Measurements from ENCODE around the gene BRAF. TPM values are rescaled to one million over a fixed set of nuclear protein-coding genes. Genes with fewer than 3 reads are reported as not detected.
"Not testable (repeated sequence)": the region's sequence is repeated elsewhere in the genome, so short reads cannot be mapped to it uniquely, and the experiment has no call there.

Gene BRAF
- total RNA-seq, 1 donor from 2014 or later = 16.8 TPM

GRCh38 chr7:140696024-140696679, 228.6 kb downstream of the BRAF start:
- DNase-seq (ENCODE audit: missing footprints) (peak; percentile 99), ATAC-seq (peak; percentile 18)
- intact Hi-C loops (cut with DNase I) = no loop called here

DNA sequence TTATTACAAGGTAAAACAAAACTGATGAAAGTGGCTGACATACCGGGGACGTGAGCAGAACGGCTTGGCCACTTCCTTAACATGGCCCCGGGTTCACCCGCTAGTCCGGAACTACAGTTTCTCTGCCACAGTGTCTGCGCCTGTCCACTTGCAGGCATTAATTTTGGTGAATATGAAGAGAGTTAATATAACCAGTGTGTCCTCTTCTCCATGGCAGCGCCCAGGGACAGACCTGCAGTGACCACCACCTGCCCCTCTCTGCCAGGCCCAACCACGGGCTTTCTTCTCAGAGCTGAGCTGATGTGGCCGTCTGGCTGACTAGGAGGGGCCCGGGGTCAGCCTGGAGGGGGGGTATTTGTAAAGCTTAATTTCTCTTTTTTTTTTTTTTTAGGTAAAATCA, 229.3 kb downstream of the BRAF start:
- intact Hi-C loops (cut with DNase I) = no loop called here
- ATAC-seq = no peak
- DNase-seq (ENCODE audit: missing footprints) = no peak

- intact Hi-C loops (cut with DNase I) = no loop called here
- no peak for ATAC-seq
- DNase-seq (ENCODE audit: missing footprints) = no peak
Measured at GRCh38 chr7:140694592-140694991, 230.1 kb downstream of the BRAF start.

DNA sequence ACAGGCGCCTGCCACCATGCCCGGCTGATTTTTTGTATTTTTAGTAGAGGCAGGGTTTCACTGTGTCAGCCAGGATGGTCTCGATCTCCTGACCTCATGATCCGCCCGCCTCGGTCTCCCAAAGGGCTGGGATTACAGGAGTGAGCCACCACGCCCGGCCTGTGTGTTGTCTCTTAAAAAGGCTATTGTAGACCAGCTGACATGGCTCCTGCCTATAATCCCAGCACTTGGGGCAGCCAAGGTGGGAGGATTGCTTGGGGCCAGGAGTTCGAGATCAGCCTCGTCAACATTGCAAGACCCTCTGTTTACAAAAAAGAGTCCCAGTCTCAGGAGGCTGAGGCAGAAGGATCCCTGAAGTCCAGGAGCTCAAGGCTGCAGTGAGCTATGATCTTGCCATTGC, 230.9 kb downstream of the BRAF start:
- intact Hi-C loops (cut with DNase I); DNase-seq (ENCODE audit: missing footprints); ATAC-seq: not testable (repeated sequence)

DNA sequence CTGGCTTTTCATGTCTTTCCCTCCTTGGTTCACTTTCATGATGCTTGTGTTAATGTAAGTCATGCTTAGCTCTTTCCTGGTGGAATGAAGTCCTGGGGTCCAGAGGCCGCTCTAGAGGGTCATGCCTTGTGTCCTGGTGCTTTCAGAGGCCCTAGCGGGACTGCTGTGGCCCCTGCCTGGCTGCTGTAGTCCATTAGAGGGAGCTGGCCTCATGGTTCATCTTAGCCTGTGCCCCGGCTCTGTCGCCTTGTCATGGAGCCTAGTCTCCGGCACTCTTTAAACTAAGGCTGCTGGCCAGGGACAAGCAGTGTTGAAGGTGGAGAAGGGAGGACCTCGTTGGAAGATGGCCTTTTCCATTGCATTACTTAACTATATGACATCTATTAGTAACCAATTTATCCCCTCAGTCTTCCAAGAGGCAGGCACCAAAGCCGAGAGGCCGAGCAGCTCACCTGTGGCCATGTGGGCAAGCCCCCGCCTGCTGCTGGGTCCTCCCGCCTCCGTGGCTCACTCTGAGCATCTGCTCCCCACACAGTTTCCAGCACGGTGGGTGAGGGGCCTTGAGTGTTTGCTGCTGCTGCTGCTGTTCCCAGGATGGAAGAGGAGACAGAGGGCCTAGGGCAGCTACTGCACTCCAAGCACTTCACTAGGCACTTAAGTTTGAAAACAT, 233.2 kb downstream of the BRAF start:
- ATAC-seq (no peak), DNase-seq (ENCODE audit: missing footprints) (no peak)
- intact Hi-C loops (cut with DNase I) = no loop called here

GRCh38 chr7:140689199-140690152, 235.3 kb downstream of the BRAF start:
- DNase-seq (ENCODE audit: missing footprints) (no peak), ATAC-seq (no peak)
- intact Hi-C loops (cut with DNase I) = no loop called here

GRCh38 chr7:140688341-140688740, 236.4 kb downstream of the BRAF start:
- intact Hi-C loops (cut with DNase I) = no loop called here
- ATAC-seq (no peak), DNase-seq (ENCODE audit: missing footprints) (no peak)

DNA sequence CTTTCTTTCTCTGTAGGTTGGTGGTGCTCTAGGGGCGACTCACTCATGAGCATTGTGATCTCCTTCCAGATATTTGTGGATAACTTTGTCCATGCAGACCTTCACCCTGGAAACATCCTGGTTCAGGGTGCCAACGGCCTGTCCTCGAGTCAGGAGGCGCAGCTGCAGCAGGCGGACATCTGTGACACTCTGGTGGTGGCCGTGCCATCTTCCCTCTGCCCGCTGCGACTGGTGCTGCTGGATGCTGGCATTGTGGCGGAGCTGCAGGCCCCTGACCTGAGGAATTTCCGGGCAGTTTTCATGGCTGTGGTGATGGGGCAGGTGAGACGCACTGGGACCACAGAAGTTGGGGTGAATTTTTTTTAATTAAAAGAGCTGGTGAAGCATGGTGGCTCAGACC, 237.8 kb downstream of the BRAF start:
- intact Hi-C loops (cut with DNase I) = no loop called here
- ATAC-seq (no peak), DNase-seq (ENCODE audit: missing footprints) (no peak)

DNA sequence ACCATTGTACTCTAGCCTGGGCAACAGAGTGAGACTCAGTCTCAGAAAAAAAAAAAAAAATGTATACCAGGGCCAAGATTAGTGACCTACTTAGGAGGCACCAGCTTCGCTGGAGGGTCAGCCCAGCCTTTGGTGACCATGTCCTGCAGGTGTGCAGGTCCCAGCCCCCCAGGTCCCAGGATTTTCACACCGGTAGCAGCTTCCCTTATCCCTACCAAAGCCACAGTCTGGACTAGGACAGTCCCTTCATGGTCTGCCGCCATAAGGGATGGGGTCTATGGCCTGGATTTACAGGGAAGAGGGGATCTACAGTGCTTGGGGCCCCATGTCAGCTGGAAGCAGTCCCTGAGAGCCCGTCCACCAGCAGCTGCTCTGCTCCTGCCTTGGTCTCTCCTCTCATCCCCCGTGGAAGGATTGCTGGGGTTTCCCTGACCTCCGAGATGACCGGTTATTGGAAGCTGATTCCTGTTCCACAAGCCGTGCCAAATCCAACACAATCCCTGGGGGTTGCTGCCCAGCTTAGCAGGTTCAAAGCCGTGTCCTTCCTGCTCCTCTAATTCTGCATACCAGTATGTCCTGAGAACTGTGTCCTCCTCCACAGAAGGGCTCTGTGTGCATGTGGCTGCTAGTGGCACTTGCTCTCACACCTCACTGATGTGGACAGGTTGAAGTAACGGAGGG, 239.2 kb downstream of the BRAF start:
- ATAC-seq (no peak), DNase-seq (ENCODE audit: missing footprints) (no peak)
- intact Hi-C loops (cut with DNase I) = no loop called here

GRCh38 chr7:140684066-140684950, 240.4 kb downstream of the BRAF start:
- DNase-seq (ENCODE audit: missing footprints) = no peak
- intact Hi-C loops (cut with DNase I) = no loop called here

GRCh38 chr7:140683657-140684056, 241.1 kb downstream of the BRAF start:
- no peak for ATAC-seq
- DNase-seq (ENCODE audit: missing footprints) = no peak
- intact Hi-C loops (cut with DNase I) = no loop called here

More at GRCh38 chr7:140684066-140684950, 240.4 kb downstream of the BRAF start:
- no peak for ATAC-seq

DNA sequence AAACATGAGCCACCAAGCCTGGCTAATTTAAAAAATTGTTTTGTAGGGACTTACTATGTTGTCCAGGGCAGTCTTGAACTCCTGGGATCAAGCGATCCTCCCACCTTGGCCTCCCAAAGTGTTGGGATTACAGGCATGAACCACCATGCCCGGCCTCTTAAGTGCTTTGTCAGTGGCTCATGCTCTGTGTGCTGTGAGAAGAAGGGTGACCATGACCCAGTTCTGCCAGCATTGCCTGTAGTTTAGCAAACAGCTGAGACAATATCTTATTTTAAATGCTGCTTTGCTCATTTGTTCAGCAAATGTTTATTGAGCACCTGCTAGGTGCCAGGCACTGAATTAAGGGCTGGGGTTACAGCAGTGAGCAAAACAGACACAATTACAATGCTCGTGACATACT, 243.0 kb downstream of the BRAF start:
- intact Hi-C loops (cut with DNase I) = no loop called here
- ATAC-seq = no peak
- DNase-seq (ENCODE audit: missing footprints) = no peak

DNA sequence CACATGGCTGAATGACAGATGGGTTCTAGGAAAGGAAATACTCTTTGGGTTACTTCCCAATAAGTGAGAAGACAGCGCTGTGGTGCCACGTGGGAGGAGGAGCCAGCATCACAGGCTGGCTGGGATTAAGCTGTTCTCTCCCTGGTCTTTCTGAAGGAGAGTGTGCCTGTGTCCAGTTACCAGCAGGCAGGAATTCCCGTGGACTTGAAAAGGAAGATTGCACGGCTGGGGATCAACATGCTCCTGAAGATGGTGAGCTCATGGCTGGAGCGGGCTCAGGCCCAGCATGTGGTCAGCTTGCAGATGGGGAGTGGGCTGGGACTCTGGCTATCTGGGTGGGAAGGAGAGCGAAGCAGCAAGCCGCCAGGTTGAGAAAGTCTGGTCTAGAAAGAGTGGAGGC, 243.8 kb downstream of the BRAF start:
- intact Hi-C loops (cut with DNase I) = no loop called here
- ATAC-seq (no peak), DNase-seq (ENCODE audit: missing footprints) (no peak)

GRCh38 chr7:140679186-140679585, 245.5 kb downstream of the BRAF start:
- no peak for ATAC-seq
- DNase-seq (ENCODE audit: missing footprints) = no peak
- intact Hi-C loops (cut with DNase I) = no loop called here

GRCh38 chr7:140678816-140679130, 246.0 kb downstream of the BRAF start:
- ATAC-seq = no peak
- intact Hi-C loops (cut with DNase I) = no loop called here
- no peak for DNase-seq (ENCODE audit: missing footprints)

- ATAC-seq (no peak), DNase-seq (ENCODE audit: missing footprints) (no peak)
- intact Hi-C loops (cut with DNase I) = no loop called here
Measured at GRCh38 chr7:140678081-140678815, 246.5 kb downstream of the BRAF start.

GRCh38 chr7:140677496-140677895, 247.2 kb downstream of the BRAF start:
- intact Hi-C loops (cut with DNase I) = no loop called here
- no peak for DNase-seq (ENCODE audit: missing footprints)
- no peak for ATAC-seq

- ATAC-seq; intact Hi-C loops (cut with DNase I); DNase-seq (ENCODE audit: missing footprints): not testable (repeated sequence)
Measured at GRCh38 chr7:140676956-140677355, 247.8 kb downstream of the BRAF start.

Data from Right ventricle myocardium inferior (tissue), 1 donor.